IMR-90 (cell line): ENCODE data around the gene SEMA5A. TPM values are rescaled to one million over a fixed set of nuclear protein-coding genes. Genes with fewer than 3 reads are reported as not detected.

Experiments used
- ATAC-seq: fragments of 200-7000 bp; cut with Tn5 transposase; 2 replicates; pipeline ENCODE4 v1.9.1; 2020; ENCODE audit warnings: low read depth, mild to moderate bottlenecking, moderate library complexity
- BruUV-seq: library from RNA; stranded (reverse); fragments of 400-500 nt; replicated peaks from 2 replicates; lab custom pipeline; 2021; lab: Mats Ljungman, UMichigan
- CTCF ChIA-PET: fragments of 300-600 bp; formaldehyde crosslinking; extraction: SDS; loops from one replicate; lab custom pipeline; 2021; ENCODE audit warnings: antibody characterized with exemption; lab: Yijun Ruan, JAX
- POLR2A ChIA-PET: fragments of 300-600 bp; sonication (Branson Sonifier 250); formaldehyde crosslinking; loops from one replicate; lab custom pipeline; 2022; ENCODE audit warnings: antibody characterized with exemption; ENCODE audit not compliant: unreplicated experiment; lab: Charles Lee
- DNase-seq: peaks from one replicate; pipeline ENCODE4 v3.0.0; 2013
- H2AFZ ChIP-seq: replicated peaks from 2 replicates; pipeline ENCODE3; 2013; ENCODE audit warnings: low read length, mild to moderate bottlenecking; ENCODE audit not compliant: poor library complexity
- H2AK5ac ChIP-seq: 2 replicates; pipeline ENCODE4 v1.6.1; 2013; ENCODE audit warnings: low read depth, low read length, inconsistent platforms
- H2AK9ac ChIP-seq: replicated peaks from 2 replicates; pipeline ENCODE3; 2013; ENCODE audit warnings: mild to moderate bottlenecking, low read depth, low read length, moderate library complexity; ENCODE audit not compliant: poor library complexity
- H2BK120ac ChIP-seq: 2 replicates; pipeline ENCODE4 v1.6.1; 2013; ENCODE audit warnings: low read depth, low read length, inconsistent platforms
- H2BK15ac ChIP-seq: 3 replicates; pipeline ENCODE4 v1.6.1; 2013; ENCODE audit warnings: low read depth, low read length, inconsistent platforms
- H2BK20ac ChIP-seq: 2 replicates; pipeline ENCODE4 v1.6.1; 2013; ENCODE audit warnings: low read depth, mild to moderate bottlenecking, inconsistent platforms, low read length, moderate library complexity
- H2BK5ac ChIP-seq: 2 replicates; pipeline ENCODE4 v1.6.1; 2013; ENCODE audit warnings: mild to moderate bottlenecking, low read depth, low read length, inconsistent platforms; ENCODE audit not compliant: poor library complexity, severe bottlenecking
- H3K14ac ChIP-seq: replicated peaks from 2 replicates; pipeline ENCODE4 v1.6.1; 2013; ENCODE audit warnings: low read depth, low read length, inconsistent platforms
- H3K18ac ChIP-seq: 2 replicates; pipeline ENCODE4 v1.6.1; 2013; ENCODE audit warnings: low read depth, low read length, control low read depth
- H3K23ac ChIP-seq: 2 replicates; pipeline ENCODE4 v1.6.1; 2013; ENCODE audit warnings: low read depth, low read length, inconsistent platforms
- H3K27ac ChIP-seq: 2 replicates; pipeline ENCODE4 v1.5.1; 2013; ENCODE audit warnings: mild to moderate bottlenecking, control low read depth, low read length; ENCODE audit not compliant: insufficient read depth
- H3K27me3 ChIP-seq: 2 replicates; pipeline ENCODE4 v1.6.1; 2013; ENCODE audit warnings: low read length; ENCODE audit not compliant: control insufficient read depth, insufficient read depth
- H3K36me3 ChIP-seq: 2 replicates; pipeline ENCODE4 v1.6.1; 2013; ENCODE audit warnings: low read length, mixed read lengths; ENCODE audit not compliant: control insufficient read depth, insufficient read depth
- H3K4ac ChIP-seq: 2 replicates; pipeline ENCODE4 v1.6.1; 2013; ENCODE audit warnings: low read depth, low read length, inconsistent platforms
- H3K4me1 ChIP-seq: 2 replicates; pipeline ENCODE4 v1.6.1; 2013; ENCODE audit warnings: low read length, mixed read lengths; ENCODE audit not compliant: control insufficient read depth, insufficient read depth
- H3K4me2 ChIP-seq: 2 replicates; pipeline ENCODE4 v1.6.1; 2013; ENCODE audit warnings: low read depth, mild to moderate bottlenecking, control low read depth, low read length, moderate library complexity
- H3K4me3 ChIP-seq: 2 replicates; pipeline ENCODE4 v1.5.1; 2013; ENCODE audit warnings: low read depth, mild to moderate bottlenecking, control low read depth, low read length, moderate library complexity; ENCODE audit not compliant: insufficient read depth
- H3K56ac ChIP-seq: 2 replicates; pipeline ENCODE4 v1.6.1; 2013; ENCODE audit warnings: low read length, inconsistent platforms; ENCODE audit not compliant: insufficient read depth; ENCODE audit errors: extremely low read depth
- H3K79me1 ChIP-seq, 2 experiments: 2 replicates each; pipeline ENCODE4 v1.6.1; 2013; ENCODE audit warnings: low read length in 2 of 2, inconsistent platforms in 1 of 2, low read depth in 1 of 2
- H3K9ac ChIP-seq: 2 replicates; pipeline ENCODE4 v1.6.1; 2013; ENCODE audit warnings: low read depth, low read length, control low read depth
- H3K9me1 ChIP-seq: 2 replicates; pipeline ENCODE4 v1.6.1; 2013; ENCODE audit warnings: low read length, inconsistent platforms; ENCODE audit not compliant: insufficient read depth
- H3K9me3 ChIP-seq: 2 replicates; pipeline ENCODE4 v1.6.1; 2013; ENCODE audit warnings: low read length; ENCODE audit not compliant: control insufficient read depth, insufficient read depth
- H4K20me1 ChIP-seq: 2 replicates; pipeline ENCODE4 v1.6.1; 2013; ENCODE audit warnings: low read length, inconsistent platforms; ENCODE audit not compliant: insufficient read depth
- H4K5ac ChIP-seq: 2 replicates; pipeline ENCODE4 v1.6.1; 2013; ENCODE audit warnings: mild to moderate bottlenecking, low read depth, low read length, control low read depth
- H4K8ac ChIP-seq, 2 experiments: 2 replicates each; pipeline ENCODE4 v1.6.1; 2013; ENCODE audit warnings: low read depth in 2 of 2, low read length in 2 of 2, control low read depth in 1 of 2, inconsistent platforms in 1 of 2
- H4K91ac ChIP-seq: 2 replicates; pipeline ENCODE4 v1.6.1; 2013; ENCODE audit warnings: low read depth, low read length, inconsistent platforms; ENCODE audit not compliant: insufficient read depth
- BHLHE40 ChIP-seq: fragments of 150-350 bp; IDR thresholded peaks from 2 replicates; pipeline ENCODE4 v1.6.1; 2016; ENCODE audit warnings: mild to moderate bottlenecking, low read depth, low read length
- CHD1 ChIP-seq: IDR thresholded peaks from 2 replicates; pipeline ENCODE4 v1.6.1; 2012; ENCODE audit warnings: low read depth, low read length, improper control_type of control experiment
- MAFK ChIP-seq: IDR thresholded peaks from 2 replicates; pipeline ENCODE4 v1.6.1; 2012; ENCODE audit warnings: low read depth, low read length, improper control_type of control experiment
- MXI1 ChIP-seq: IDR thresholded peaks from 2 replicates; pipeline ENCODE4 v1.6.1; 2012; ENCODE audit warnings: low read depth, mild to moderate bottlenecking, low read length, moderate library complexity, borderline replicate concordance
- dilution Hi-C: fragments of 300-500 bp; cut with HindIII; formaldehyde crosslinking; loops from one replicate; pipeline ENCODE4 v1.14.3; 2018; ENCODE audit warnings: low sequenced_read_pairs; ENCODE audit not compliant: unreplicated experiment
- in situ Hi-C: fragments of 300-500 bp; cut with MboI; formaldehyde crosslinking; loops from 3 replicates; pipeline ENCODE4 v1.14.3; 2019; ENCODE audit warnings: low sequenced_read_pairs, inconsistent platforms, mixed read lengths
- intact Hi-C: fragments of 100-400 bp; cut with micrococcal nuclease; formaldehyde crosslinking; loops from 2 replicates; pipeline ENCODE4 v1.10.0; 2022
- polyA plus RNA-seq, 3 experiments: library from polyadenylated mRNA; depleted of rRNA; stranded (reverse); fragments of >200 nt; gene quantifications; 2 replicates each; pipeline ENCODE4 v1.2.3, GENCODE V29; 2012; ENCODE audit warnings: low replicate concordance in 1 of 3
- total RNA-seq: library from RNA; depleted of rRNA; stranded (reverse); fragments of >200 nt; gene quantifications from 2 replicates; pipeline ENCODE4 v1.2.3, GENCODE V29; 2012
- TF ChIP-seq, protein P1 (sequence below): conservative IDR thresholded peaks from 2 replicates; pipeline ENCODE4 v1.5.1; 2012; ENCODE audit warnings: mild to moderate bottlenecking, low read depth, low read length, improper control_type of control experiment
- TF ChIP-seq, protein P2 (sequence below): fragments of 150-350 bp; IDR thresholded peaks from 2 replicates; pipeline ENCODE4 v1.6.1; 2017; ENCODE audit warnings: mild to moderate bottlenecking, antibody characterized with exemption, low read length, low read depth

SEMA5A gene
- total and polyA plus RNA-seq, 2 of the 4 experiments (the other 2 are of a cell fraction): 8.2 to 9.9 TPM

DNA sequence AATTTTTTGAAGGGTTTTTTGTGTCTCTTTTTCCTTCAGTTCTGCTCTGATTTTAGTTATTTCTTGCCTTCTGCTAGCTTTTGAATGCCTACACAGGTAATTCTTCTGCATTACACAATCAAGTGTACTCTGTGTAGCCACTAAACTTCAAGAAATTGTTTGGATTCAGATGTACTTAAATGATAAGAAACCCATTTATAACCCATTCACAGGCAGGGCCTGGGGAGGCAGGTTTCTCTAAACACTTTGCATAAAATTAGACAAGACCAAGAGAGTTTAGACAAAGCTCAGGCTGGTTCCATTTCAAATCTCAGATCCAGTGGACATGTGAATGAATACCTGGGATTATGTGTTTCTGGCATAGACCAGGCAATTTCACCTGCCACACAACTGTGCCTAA, 41.3 kb upstream of the SEMA5A start:
- intact Hi-C loops: no loop called here
- no peak overlapping the region for H3K27ac ChIP-seq
- H3K4me2 ChIP-seq: no peak overlapping the region
- H3K36me3 ChIP-seq: no peaks in the 10 kb centered on the region
- H3K14ac ChIP-seq: no peak overlapping the region
- H3K23ac ChIP-seq: no peak overlapping the region
- ChIA-PET CTCF (no interaction called here), POLR2A (no interaction called here)
- no peak overlapping the region for H4K5ac ChIP-seq
- H3K18ac ChIP-seq: no peak overlapping the region
- no peak overlapping the region for H2BK15ac ChIP-seq
- H3K79me1 ChIP-seq: no peaks in the 10 kb centered on the region
- no peak for ATAC-seq
- H3K4ac ChIP-seq: no peak overlapping the region
- no peak overlapping the region for H4K91ac ChIP-seq
- H3K4me1 ChIP-seq: no peaks in the 10 kb centered on the region
- no peak overlapping the region for H3K4me3 ChIP-seq
- in situ Hi-C loops: no loop called here
- no peak for DNase-seq
- dilution Hi-C loops: no loop called here
- no peak overlapping the region for H4K8ac ChIP-seq
- H3K9me1 ChIP-seq: peaks cover 3% of the 10 kb centered on the region; the same call in 1 of the 2 replicates
- no peaks in the 10 kb centered on the region; the same call in none of the 2 replicates for H3K27me3 ChIP-seq
- H2BK20ac ChIP-seq: no peak overlapping the region
- H2AFZ ChIP-seq: no peak overlapping the region
- no peak overlapping the region for H2BK5ac ChIP-seq
- no peak overlapping the region for H2BK120ac ChIP-seq
- no peak overlapping the region for H2AK9ac ChIP-seq
- H2AK5ac ChIP-seq: no peak overlapping the region
- TF ChIP-seq BHLHE40 (no peak), MAFK (no peak), CHD1 (no peak), MXI1 (no peak)
- TF ChIP-seq, protein P1, sequence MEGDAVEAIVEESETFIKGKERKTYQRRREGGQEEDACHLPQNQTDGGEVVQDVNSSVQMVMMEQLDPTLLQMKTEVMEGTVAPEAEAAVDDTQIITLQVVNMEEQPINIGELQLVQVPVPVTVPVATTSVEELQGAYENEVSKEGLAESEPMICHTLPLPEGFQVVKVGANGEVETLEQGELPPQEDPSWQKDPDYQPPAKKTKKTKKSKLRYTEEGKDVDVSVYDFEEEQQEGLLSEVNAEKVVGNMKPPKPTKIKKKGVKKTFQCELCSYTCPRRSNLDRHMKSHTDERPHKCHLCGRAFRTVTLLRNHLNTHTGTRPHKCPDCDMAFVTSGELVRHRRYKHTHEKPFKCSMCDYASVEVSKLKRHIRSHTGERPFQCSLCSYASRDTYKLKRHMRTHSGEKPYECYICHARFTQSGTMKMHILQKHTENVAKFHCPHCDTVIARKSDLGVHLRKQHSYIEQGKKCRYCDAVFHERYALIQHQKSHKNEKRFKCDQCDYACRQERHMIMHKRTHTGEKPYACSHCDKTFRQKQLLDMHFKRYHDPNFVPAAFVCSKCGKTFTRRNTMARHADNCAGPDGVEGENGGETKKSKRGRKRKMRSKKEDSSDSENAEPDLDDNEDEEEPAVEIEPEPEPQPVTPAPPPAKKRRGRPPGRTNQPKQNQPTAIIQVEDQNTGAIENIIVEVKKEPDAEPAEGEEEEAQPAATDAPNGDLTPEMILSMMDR: no peak
- TF ChIP-seq, protein P2, sequence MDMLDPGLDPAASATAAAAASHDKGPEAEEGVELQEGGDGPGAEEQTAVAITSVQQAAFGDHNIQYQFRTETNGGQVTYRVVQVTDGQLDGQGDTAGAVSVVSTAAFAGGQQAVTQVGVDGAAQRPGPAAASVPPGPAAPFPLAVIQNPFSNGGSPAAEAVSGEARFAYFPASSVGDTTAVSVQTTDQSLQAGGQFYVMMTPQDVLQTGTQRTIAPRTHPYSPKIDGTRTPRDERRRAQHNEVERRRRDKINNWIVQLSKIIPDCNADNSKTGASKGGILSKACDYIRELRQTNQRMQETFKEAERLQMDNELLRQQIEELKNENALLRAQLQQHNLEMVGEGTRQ: no peak
- H3K56ac ChIP-seq: no peak overlapping the region
- no TSS peak for BruUV-seq
- H3K9me3 ChIP-seq: no peaks in the 10 kb centered on the region
- no peak overlapping the region for H3K9ac ChIP-seq
- no peaks in the 10 kb centered on the region for H4K20me1 ChIP-seq
